GM19099 (cell line): Measurements from ENCODE around the gene ZNF805.

ENCODE experiments used
- POLR2A ChIP-seq: IDR thresholded peaks from 3 replicates; pipeline ENCODE4 v1.6.1; 2011; ENCODE audit warnings: low read depth; ENCODE audit not compliant: insufficient read length; ENCODE audit errors: extremely low read depth

The ZNF805 gene

GRCh38 chr19:57302020-57302465, 61.6 kb downstream of the ZNF805 start:
- TF ChIP-seq POLR2A = no peak

GRCh38 chr19:57302727-57303401, 62.4 kb downstream of the ZNF805 start:
- no peak for TF ChIP-seq POLR2A
